ENCODE measurements around the gene MMGT1. TPM values are rescaled to one million over a fixed set of nuclear protein-coding genes. Genes with fewer than 3 reads are reported as not detected.

MMGT1 gene
- total RNA-seq, 1 donor from 2014 or later = 34.3 TPM

DNA sequence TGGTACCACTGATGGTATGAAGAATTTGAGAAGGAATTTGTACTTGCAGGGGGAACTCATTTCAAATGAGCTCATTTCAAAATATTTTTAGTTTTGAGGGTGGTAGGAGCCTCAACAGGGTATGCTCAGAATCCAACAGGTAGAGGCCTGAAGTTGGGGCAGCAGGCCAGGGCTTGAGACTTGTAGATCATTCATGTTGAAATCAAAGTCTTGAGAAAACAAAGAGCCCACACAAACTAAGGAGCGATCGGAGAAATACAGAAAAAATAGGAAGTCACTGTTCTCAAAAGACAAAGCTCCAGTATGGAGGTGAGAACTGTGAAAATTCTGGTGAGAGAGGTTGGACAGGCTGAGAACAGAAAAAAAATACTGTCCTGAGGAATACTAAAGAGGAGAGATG lies 10.5 kb upstream of the MMGT1 start:
- TF ChIP-seq, protein P1, sequence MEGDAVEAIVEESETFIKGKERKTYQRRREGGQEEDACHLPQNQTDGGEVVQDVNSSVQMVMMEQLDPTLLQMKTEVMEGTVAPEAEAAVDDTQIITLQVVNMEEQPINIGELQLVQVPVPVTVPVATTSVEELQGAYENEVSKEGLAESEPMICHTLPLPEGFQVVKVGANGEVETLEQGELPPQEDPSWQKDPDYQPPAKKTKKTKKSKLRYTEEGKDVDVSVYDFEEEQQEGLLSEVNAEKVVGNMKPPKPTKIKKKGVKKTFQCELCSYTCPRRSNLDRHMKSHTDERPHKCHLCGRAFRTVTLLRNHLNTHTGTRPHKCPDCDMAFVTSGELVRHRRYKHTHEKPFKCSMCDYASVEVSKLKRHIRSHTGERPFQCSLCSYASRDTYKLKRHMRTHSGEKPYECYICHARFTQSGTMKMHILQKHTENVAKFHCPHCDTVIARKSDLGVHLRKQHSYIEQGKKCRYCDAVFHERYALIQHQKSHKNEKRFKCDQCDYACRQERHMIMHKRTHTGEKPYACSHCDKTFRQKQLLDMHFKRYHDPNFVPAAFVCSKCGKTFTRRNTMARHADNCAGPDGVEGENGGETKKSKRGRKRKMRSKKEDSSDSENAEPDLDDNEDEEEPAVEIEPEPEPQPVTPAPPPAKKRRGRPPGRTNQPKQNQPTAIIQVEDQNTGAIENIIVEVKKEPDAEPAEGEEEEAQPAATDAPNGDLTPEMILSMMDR (IDR thresholded peaks at IDR 0.05; ENCODE audit: partially characterized antibody, unreplicated experiment) = no peak
- Mint-ChIP-seq H3K9me3 (ENCODE audit: unreplicated experiment) (peaks cover 5% of the 10 kb centered on the region), H3K4me3 (ENCODE audit: unreplicated experiment) (peak overlapping the region; percentile 84), H3K4me1 (ENCODE audit: low read depth, unreplicated experiment) (no peaks in the 10 kb centered on the region), H3K36me3 (ENCODE audit: unreplicated experiment) (no peaks in the 10 kb centered on the region), H3K27ac (ENCODE audit: unreplicated experiment) (peak overlapping the region; percentile 40), H3K27me3 (ENCODE audit: unreplicated experiment) (no peaks in the 10 kb centered on the region)
- no peak for DNase-seq

DNA sequence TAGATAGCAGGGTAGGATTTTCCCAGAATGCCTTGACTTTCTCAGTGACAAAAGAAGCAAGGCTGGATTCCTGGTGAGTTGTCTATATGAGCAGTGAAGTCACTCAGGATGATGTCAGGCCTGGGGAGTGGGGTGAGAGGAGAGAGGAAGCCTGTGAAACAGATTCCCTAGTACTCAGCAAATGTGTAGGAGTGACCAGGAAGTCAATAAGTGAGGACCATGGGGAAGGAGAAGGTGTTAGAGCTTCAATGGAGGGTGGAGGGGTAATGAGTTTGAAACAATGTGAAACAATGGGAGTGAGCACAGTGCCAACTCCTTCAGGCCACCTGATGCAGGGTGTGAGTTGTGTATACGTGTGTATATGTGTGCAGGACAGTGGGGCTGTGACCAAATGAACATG lies 9.1 kb upstream of the MMGT1 start:
- Mint-ChIP-seq H3K9me3 (ENCODE audit: unreplicated experiment) (peaks cover 5% of the 10 kb centered on the region), H3K4me3 (ENCODE audit: unreplicated experiment) (peak overlapping the region; percentile 18)

DNA sequence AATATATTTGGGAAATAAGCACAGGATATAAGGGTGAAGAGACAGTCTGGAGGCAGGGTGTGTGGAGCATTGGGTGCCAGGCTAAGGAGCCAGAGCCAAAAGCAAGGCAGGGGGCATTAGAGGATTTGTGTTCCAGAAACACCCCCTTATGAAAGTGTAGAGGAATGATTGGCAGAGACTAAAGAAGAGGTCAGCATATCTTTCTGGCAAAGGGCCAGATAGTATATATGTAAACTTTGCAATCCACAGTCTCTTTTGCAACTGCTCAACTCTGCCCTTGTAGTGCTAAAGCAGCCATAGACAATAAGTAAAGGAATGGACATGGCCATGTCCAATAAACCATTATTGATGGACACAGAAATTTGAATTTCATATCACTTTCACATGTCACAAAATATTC lies 7.9 kb upstream of the MMGT1 start:
- no peaks in the 10 kb centered on the region for H3K36me3 Mint-ChIP-seq (ENCODE audit: unreplicated experiment)

More for the DNA sequence above, 9.1 kb upstream of the MMGT1 start:
- no peaks in the 10 kb centered on the region for H3K36me3 Mint-ChIP-seq (ENCODE audit: unreplicated experiment)
- H3K4me1 Mint-ChIP-seq (ENCODE audit: low read depth, unreplicated experiment) = no peaks in the 10 kb centered on the region
- no peak for DNase-seq
- H3K27me3 Mint-ChIP-seq (ENCODE audit: unreplicated experiment) = no peaks in the 10 kb centered on the region
- TF ChIP-seq, protein P1 (IDR thresholded peaks at IDR 0.05; ENCODE audit: partially characterized antibody, unreplicated experiment) = no peak
- H3K27ac Mint-ChIP-seq (ENCODE audit: unreplicated experiment) = no peak overlapping the region

DNA sequence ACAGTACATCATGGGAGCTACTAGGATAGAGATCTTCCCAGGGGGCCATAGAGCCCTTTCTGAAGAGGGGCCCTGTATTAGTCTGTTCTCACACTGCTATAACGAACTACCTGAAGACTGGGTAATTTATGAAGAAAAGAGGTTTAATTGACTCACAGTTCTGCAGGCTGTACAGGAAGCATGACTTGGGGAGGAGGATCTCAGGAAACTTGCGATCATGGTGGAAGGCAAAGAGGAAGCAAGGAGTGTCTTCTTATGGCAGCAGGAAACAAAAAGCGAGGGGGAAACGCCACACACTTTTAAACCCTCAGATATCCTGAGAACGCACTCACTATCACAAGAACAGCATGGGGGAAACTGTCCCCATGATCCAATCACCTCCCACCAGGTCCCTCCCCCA lies 7.2 kb upstream of the MMGT1 start:
- Mint-ChIP-seq H3K27me3 (ENCODE audit: unreplicated experiment) (no peaks in the 10 kb centered on the region), H3K4me1 (ENCODE audit: low read depth, unreplicated experiment) (no peaks in the 10 kb centered on the region), H3K27ac (ENCODE audit: unreplicated experiment) (no peak overlapping the region), H3K4me3 (ENCODE audit: unreplicated experiment) (no peak overlapping the region), H3K36me3 (ENCODE audit: unreplicated experiment) (no peaks in the 10 kb centered on the region), H3K9me3 (ENCODE audit: unreplicated experiment) (peaks cover 5% of the 10 kb centered on the region)
- no peak for DNase-seq
- TF ChIP-seq, protein P1 (IDR thresholded peaks at IDR 0.05; ENCODE audit: partially characterized antibody, unreplicated experiment) = no peak

More for the DNA sequence above, 7.9 kb upstream of the MMGT1 start:
- DNase-seq = no peak
- no peaks in the 10 kb centered on the region for H3K4me1 Mint-ChIP-seq (ENCODE audit: low read depth, unreplicated experiment)
- no peak overlapping the region for H3K4me3 Mint-ChIP-seq (ENCODE audit: unreplicated experiment)
- H3K27me3 Mint-ChIP-seq (ENCODE audit: unreplicated experiment) = no peaks in the 10 kb centered on the region
- no peak overlapping the region for H3K27ac Mint-ChIP-seq (ENCODE audit: unreplicated experiment)
- peaks cover 5% of the 10 kb centered on the region for H3K9me3 Mint-ChIP-seq (ENCODE audit: unreplicated experiment)
- TF ChIP-seq, protein P1 (IDR thresholded peaks at IDR 0.05; ENCODE audit: partially characterized antibody, unreplicated experiment) = no peak

DNA sequence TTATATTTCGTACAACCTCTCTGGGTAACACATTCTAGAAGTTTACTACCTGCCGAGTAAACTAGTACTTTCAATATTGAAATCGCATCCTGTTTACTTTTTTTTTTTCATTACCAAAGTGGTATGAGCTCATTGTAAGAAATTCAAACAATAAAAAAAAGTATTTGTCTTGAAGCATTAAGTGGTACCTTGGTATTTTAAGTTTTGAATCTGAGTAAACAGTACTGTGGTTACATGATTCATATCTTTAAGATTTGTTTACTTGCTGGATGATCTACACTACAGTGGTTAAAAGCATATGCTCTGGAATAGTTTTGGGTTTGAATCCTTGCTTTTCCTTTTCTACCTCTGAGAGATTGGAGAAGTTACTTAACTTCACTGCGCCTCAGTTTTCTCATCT lies 3.8 kb upstream of the MMGT1 start:
- DNase-seq = no peak
- Mint-ChIP-seq H3K27me3 (ENCODE audit: unreplicated experiment) (no peaks in the 10 kb centered on the region), H3K9me3 (ENCODE audit: unreplicated experiment) (no peaks in the 10 kb centered on the region), H3K27ac (ENCODE audit: unreplicated experiment) (no peak overlapping the region), H3K4me1 (ENCODE audit: low read depth, unreplicated experiment) (peaks cover 4% of the 10 kb centered on the region), H3K4me3 (ENCODE audit: unreplicated experiment) (no peak overlapping the region), H3K36me3 (ENCODE audit: unreplicated experiment) (no peaks in the 10 kb centered on the region)
- TF ChIP-seq, protein P1 (IDR thresholded peaks at IDR 0.05; ENCODE audit: partially characterized antibody, unreplicated experiment) = no peak

All from glutamatergic neuron (in vitro differentiated cells).